IMR-90 (cell line): ENCODE data around the gene WDR70. TPM values are rescaled to one million over a fixed set of nuclear protein-coding genes. Genes with fewer than 3 reads are reported as not detected.

ENCODE experiments used
- ATAC-seq: fragments of 200-7000 bp; cut with Tn5 transposase; 2 replicates; pipeline ENCODE4 v1.9.1; 2020; ENCODE audit warnings: low read depth, mild to moderate bottlenecking, moderate library complexity
- BruUV-seq: library from RNA; stranded (reverse); fragments of 400-500 nt; replicated peaks from 2 replicates; lab custom pipeline; 2021; lab: Mats Ljungman, UMichigan
- CTCF ChIA-PET: fragments of 300-600 bp; formaldehyde crosslinking; extraction: SDS; loops from one replicate; lab custom pipeline; 2021; ENCODE audit warnings: antibody characterized with exemption; lab: Yijun Ruan, JAX
- POLR2A ChIA-PET: fragments of 300-600 bp; sonication (Branson Sonifier 250); formaldehyde crosslinking; loops from one replicate; lab custom pipeline; 2022; ENCODE audit warnings: antibody characterized with exemption; ENCODE audit not compliant: unreplicated experiment; lab: Charles Lee
- DNase-seq: peaks from one replicate; pipeline ENCODE4 v3.0.0; 2013
- H2AFZ ChIP-seq: replicated peaks from 2 replicates; pipeline ENCODE3; 2013; ENCODE audit warnings: low read length, mild to moderate bottlenecking; ENCODE audit not compliant: poor library complexity
- H2AK5ac ChIP-seq: 2 replicates; pipeline ENCODE4 v1.6.1; 2013; ENCODE audit warnings: low read depth, low read length, inconsistent platforms
- H2AK9ac ChIP-seq: replicated peaks from 2 replicates; pipeline ENCODE3; 2013; ENCODE audit warnings: mild to moderate bottlenecking, low read depth, low read length, moderate library complexity; ENCODE audit not compliant: poor library complexity
- H2BK120ac ChIP-seq: 2 replicates; pipeline ENCODE4 v1.6.1; 2013; ENCODE audit warnings: low read depth, low read length, inconsistent platforms
- H2BK15ac ChIP-seq: 3 replicates; pipeline ENCODE4 v1.6.1; 2013; ENCODE audit warnings: low read depth, low read length, inconsistent platforms
- H2BK20ac ChIP-seq: 2 replicates; pipeline ENCODE4 v1.6.1; 2013; ENCODE audit warnings: low read depth, mild to moderate bottlenecking, inconsistent platforms, low read length, moderate library complexity
- H2BK5ac ChIP-seq: 2 replicates; pipeline ENCODE4 v1.6.1; 2013; ENCODE audit warnings: mild to moderate bottlenecking, low read depth, low read length, inconsistent platforms; ENCODE audit not compliant: poor library complexity, severe bottlenecking
- H3K14ac ChIP-seq: replicated peaks from 2 replicates; pipeline ENCODE4 v1.6.1; 2013; ENCODE audit warnings: low read depth, low read length, inconsistent platforms
- H3K18ac ChIP-seq: 2 replicates; pipeline ENCODE4 v1.6.1; 2013; ENCODE audit warnings: low read depth, low read length, control low read depth
- H3K23ac ChIP-seq: 2 replicates; pipeline ENCODE4 v1.6.1; 2013; ENCODE audit warnings: low read depth, low read length, inconsistent platforms
- H3K27ac ChIP-seq: 2 replicates; pipeline ENCODE4 v1.5.1; 2013; ENCODE audit warnings: mild to moderate bottlenecking, control low read depth, low read length; ENCODE audit not compliant: insufficient read depth
- H3K27me3 ChIP-seq: 2 replicates; pipeline ENCODE4 v1.6.1; 2013; ENCODE audit warnings: low read length; ENCODE audit not compliant: control insufficient read depth, insufficient read depth
- H3K36me3 ChIP-seq: 2 replicates; pipeline ENCODE4 v1.6.1; 2013; ENCODE audit warnings: low read length, mixed read lengths; ENCODE audit not compliant: control insufficient read depth, insufficient read depth
- H3K4ac ChIP-seq: 2 replicates; pipeline ENCODE4 v1.6.1; 2013; ENCODE audit warnings: low read depth, low read length, inconsistent platforms
- H3K4me1 ChIP-seq: 2 replicates; pipeline ENCODE4 v1.6.1; 2013; ENCODE audit warnings: low read length, mixed read lengths; ENCODE audit not compliant: control insufficient read depth, insufficient read depth
- H3K4me2 ChIP-seq: 2 replicates; pipeline ENCODE4 v1.6.1; 2013; ENCODE audit warnings: low read depth, mild to moderate bottlenecking, control low read depth, low read length, moderate library complexity
- H3K4me3 ChIP-seq: 2 replicates; pipeline ENCODE4 v1.5.1; 2013; ENCODE audit warnings: low read depth, mild to moderate bottlenecking, control low read depth, low read length, moderate library complexity; ENCODE audit not compliant: insufficient read depth
- H3K56ac ChIP-seq: 2 replicates; pipeline ENCODE4 v1.6.1; 2013; ENCODE audit warnings: low read length, inconsistent platforms; ENCODE audit not compliant: insufficient read depth; ENCODE audit errors: extremely low read depth
- H3K79me1 ChIP-seq, 2 experiments: 2 replicates each; pipeline ENCODE4 v1.6.1; 2013; ENCODE audit warnings: low read length in 2 of 2, inconsistent platforms in 1 of 2, low read depth in 1 of 2
- H3K9ac ChIP-seq: 2 replicates; pipeline ENCODE4 v1.6.1; 2013; ENCODE audit warnings: low read depth, low read length, control low read depth
- H3K9me1 ChIP-seq: 2 replicates; pipeline ENCODE4 v1.6.1; 2013; ENCODE audit warnings: low read length, inconsistent platforms; ENCODE audit not compliant: insufficient read depth
- H3K9me3 ChIP-seq: 2 replicates; pipeline ENCODE4 v1.6.1; 2013; ENCODE audit warnings: low read length; ENCODE audit not compliant: control insufficient read depth, insufficient read depth
- H4K20me1 ChIP-seq: 2 replicates; pipeline ENCODE4 v1.6.1; 2013; ENCODE audit warnings: low read length, inconsistent platforms; ENCODE audit not compliant: insufficient read depth
- H4K5ac ChIP-seq: 2 replicates; pipeline ENCODE4 v1.6.1; 2013; ENCODE audit warnings: mild to moderate bottlenecking, low read depth, low read length, control low read depth
- H4K8ac ChIP-seq, 2 experiments: 2 replicates each; pipeline ENCODE4 v1.6.1; 2013; ENCODE audit warnings: low read depth in 2 of 2, low read length in 2 of 2, control low read depth in 1 of 2, inconsistent platforms in 1 of 2
- H4K91ac ChIP-seq: 2 replicates; pipeline ENCODE4 v1.6.1; 2013; ENCODE audit warnings: low read depth, low read length, inconsistent platforms; ENCODE audit not compliant: insufficient read depth
- BHLHE40 ChIP-seq: fragments of 150-350 bp; IDR thresholded peaks from 2 replicates; pipeline ENCODE4 v1.6.1; 2016; ENCODE audit warnings: mild to moderate bottlenecking, low read depth, low read length
- CEBPB ChIP-seq: IDR thresholded peaks from 2 replicates; pipeline ENCODE4 v1.6.1; 2012; ENCODE audit warnings: low read depth, low read length, improper control_type of control experiment
- CHD1 ChIP-seq: IDR thresholded peaks from 2 replicates; pipeline ENCODE4 v1.6.1; 2012; ENCODE audit warnings: low read depth, low read length, improper control_type of control experiment
- CTCF ChIP-seq: conservative IDR thresholded peaks from 2 replicates; pipeline ENCODE4 v1.5.1; 2012; ENCODE audit warnings: mild to moderate bottlenecking, low read depth, low read length, improper control_type of control experiment
- ELK1 ChIP-seq: fragments of 150-350 bp; IDR thresholded peaks from 2 replicates; pipeline ENCODE4 v1.6.1; 2016; ENCODE audit warnings: low read depth, mild to moderate bottlenecking, low read length, moderate library complexity, borderline replicate concordance
- FOS ChIP-seq: fragments of 150-350 bp; IDR thresholded peaks from 2 replicates; pipeline ENCODE4 v1.6.1; 2016; ENCODE audit warnings: low read depth, low read length
- MAFK ChIP-seq: IDR thresholded peaks from 2 replicates; pipeline ENCODE4 v1.6.1; 2012; ENCODE audit warnings: low read depth, low read length, improper control_type of control experiment
- MAZ ChIP-seq: IDR thresholded peaks from 2 replicates; pipeline ENCODE4 v1.6.1; 2012; ENCODE audit warnings: low read depth, mild to moderate bottlenecking, low read length, improper control_type of control experiment, moderate library complexity, borderline replicate concordance
- MXI1 ChIP-seq: IDR thresholded peaks from 2 replicates; pipeline ENCODE4 v1.6.1; 2012; ENCODE audit warnings: low read depth, mild to moderate bottlenecking, low read length, moderate library complexity, borderline replicate concordance
- NFE2L2 ChIP-seq: fragments of 150-350 bp; IDR thresholded peaks from 2 replicates; pipeline ENCODE4 v1.6.1; 2016; ENCODE audit warnings: low read depth, mild to moderate bottlenecking, low read length
- POLR2A ChIP-seq: IDR thresholded peaks from 2 replicates; pipeline ENCODE4 v1.6.1; 2012; ENCODE audit warnings: mild to moderate bottlenecking, low read depth, low read length
- RAD21 ChIP-seq: IDR thresholded peaks from 2 replicates; pipeline ENCODE4 v1.6.1; 2012; ENCODE audit warnings: low read length, improper control_type of control experiment
- RCOR1 ChIP-seq: IDR thresholded peaks from 2 replicates; pipeline ENCODE4 v1.6.1; 2012; ENCODE audit warnings: mild to moderate bottlenecking, low read length, improper control_type of control experiment; ENCODE audit not compliant: insufficient replicate concordance
- RFX5 ChIP-seq: IDR thresholded peaks from 2 replicates; pipeline ENCODE4 v1.8.0; 2012; ENCODE audit warnings: low read depth, mild to moderate bottlenecking, low read length, moderate library complexity
- SMC3 ChIP-seq: fragments of 150-350 bp; IDR thresholded peaks from 2 replicates; pipeline ENCODE4 v1.6.1; 2016; ENCODE audit warnings: low read depth, mild to moderate bottlenecking, antibody characterized with exemption, low read length, moderate library complexity
- WGBS, 2 experiments: methylation state at CpG; one replicate each; pipeline versions ENCODE4 v1.1.5 to v1.1.7; 2013; ENCODE audit warnings: missing lambda C conversion rate in 2 of 2; ENCODE audit not compliant: insufficient read length in 1 of 2; ENCODE audit errors: extremely low coverage in 2 of 2; 5-methylcytosine and 5-hydroxymethylcytosine counted together
- dilution Hi-C: fragments of 300-500 bp; cut with HindIII; formaldehyde crosslinking; loops from one replicate; pipeline ENCODE4 v1.14.3; 2018; ENCODE audit warnings: low sequenced_read_pairs; ENCODE audit not compliant: unreplicated experiment
- in situ Hi-C: fragments of 300-500 bp; cut with MboI; formaldehyde crosslinking; loops from 3 replicates; pipeline ENCODE4 v1.14.3; 2019; ENCODE audit warnings: low sequenced_read_pairs, inconsistent platforms, mixed read lengths
- intact Hi-C: fragments of 100-400 bp; cut with micrococcal nuclease; formaldehyde crosslinking; loops from 2 replicates; pipeline ENCODE4 v1.10.0; 2022
- polyA plus RNA-seq, 3 experiments: library from polyadenylated mRNA; depleted of rRNA; stranded (reverse); fragments of >200 nt; gene quantifications; 2 replicates each; pipeline ENCODE4 v1.2.3, GENCODE V29; 2012; ENCODE audit warnings: low replicate concordance in 1 of 3
- total RNA-seq: library from RNA; depleted of rRNA; stranded (reverse); fragments of >200 nt; gene quantifications from 2 replicates; pipeline ENCODE4 v1.2.3, GENCODE V29; 2012
- TF ChIP-seq, protein P1 (sequence below): fragments of 150-350 bp; IDR thresholded peaks from 2 replicates; pipeline ENCODE4 v1.6.1; 2017; ENCODE audit warnings: mild to moderate bottlenecking, antibody characterized with exemption, low read length, low read depth

The WDR70 gene
- total and polyA plus RNA-seq, 2 of the 4 experiments (the other 2 are of a cell fraction), result 16.7 to 29.9 TPM

GRCh38 chr5:37685211-37685610 lies 306.1 kb downstream of the WDR70 start:
- 0 out of 2 replicates have a peak, but pooled peaks cover 5% of the 10 kb centered on the region for H3K9me1 ChIP-seq
- no peak overlapping the region for H3K9ac ChIP-seq
- H2BK5ac ChIP-seq, result no peak overlapping the region
- H4K91ac ChIP-seq, result no peak overlapping the region
- peaks cover 0 to 5% of the 10 kb centered on the region in 2 experiments; a peak in 1 of 4 replicates for H3K79me1 ChIP-seq
- 67% methylated on average over 1 of the region's 3 CpGs; no CpG with 5 or more reads in 1 of the 2 experiments for WGBS, 2 experiments
- H3K56ac ChIP-seq, result no peak overlapping the region
- intact Hi-C loops (no loop called here), dilution Hi-C loops (no loop called here), in situ Hi-C loops (no loop called here)
- no peak overlapping the region for H3K4me2 ChIP-seq
- no peaks in the 10 kb centered on the region for H3K4me1 ChIP-seq
- no peak overlapping the region for H4K5ac ChIP-seq
- no peak overlapping the region for H2BK15ac ChIP-seq
- H2AK5ac ChIP-seq, result no peak overlapping the region
- no peak overlapping the region for H3K27ac ChIP-seq
- H2BK20ac ChIP-seq, result no peak overlapping the region
- no peaks in the 10 kb centered on the region for H3K36me3 ChIP-seq
- H3K9me3 ChIP-seq, result no peaks in the 10 kb centered on the region; the same call in 1 of the 2 replicates
- H3K14ac ChIP-seq, result no peak overlapping the region
- DNase-seq, result no peak
- H3K18ac ChIP-seq, result no peak overlapping the region
- no peak overlapping the region for H2AFZ ChIP-seq
- H3K23ac ChIP-seq, result no peak overlapping the region
- CTCF ChIA-PET, result no interaction called here
- no peak overlapping the region for H2AK9ac ChIP-seq
- no peaks in the 10 kb centered on the region for H3K27me3 ChIP-seq
- no peak overlapping the region for H4K8ac ChIP-seq
- POLR2A ChIA-PET, result no interaction called here
- no peak overlapping the region for H3K4me3 ChIP-seq
- ATAC-seq, result no peak
- H4K20me1 ChIP-seq, result no peaks in the 10 kb centered on the region
- H3K4ac ChIP-seq, result no peak overlapping the region
- TF ChIP-seq CHD1 (no peak), CEBPB (no peak), RCOR1 (no peak), MXI1 (no peak), MAZ (no peak), RFX5 (no peak), POLR2A (no peak), MAFK (no peak), SMC3 (no peak), NFE2L2 (no peak), RAD21 (no peak), BHLHE40 (no peak), CTCF (no peak), ELK1 (no peak), FOS (no peak)
- TF ChIP-seq, protein P1, sequence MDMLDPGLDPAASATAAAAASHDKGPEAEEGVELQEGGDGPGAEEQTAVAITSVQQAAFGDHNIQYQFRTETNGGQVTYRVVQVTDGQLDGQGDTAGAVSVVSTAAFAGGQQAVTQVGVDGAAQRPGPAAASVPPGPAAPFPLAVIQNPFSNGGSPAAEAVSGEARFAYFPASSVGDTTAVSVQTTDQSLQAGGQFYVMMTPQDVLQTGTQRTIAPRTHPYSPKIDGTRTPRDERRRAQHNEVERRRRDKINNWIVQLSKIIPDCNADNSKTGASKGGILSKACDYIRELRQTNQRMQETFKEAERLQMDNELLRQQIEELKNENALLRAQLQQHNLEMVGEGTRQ, result no peak
- H2BK120ac ChIP-seq, result no peak overlapping the region
- no TSS peak for BruUV-seq
